H9 (cell line): ENCODE data around the gene ABHD14A. TPM values are rescaled to one million over a fixed set of nuclear protein-coding genes. Genes with fewer than 3 reads are reported as not detected.

ENCODE experiments used
- DNase-seq: peaks from one replicate; pipeline ENCODE4 v3.0.0-alpha.2; 2017
- H2AFZ ChIP-seq: one replicate; pipeline ENCODE4 v1.6.1; 2013; ENCODE audit warnings: mild to moderate bottlenecking, low read length, control low read depth, moderate library complexity
- H2AK5ac ChIP-seq: 2 replicates; pipeline ENCODE4 v1.6.1; 2013; ENCODE audit warnings: low read length, control low read depth, mixed read lengths; ENCODE audit not compliant: insufficient read length
- H2BK120ac ChIP-seq: one replicate; pipeline ENCODE4 v1.6.1; 2013; ENCODE audit warnings: low read depth, mild to moderate bottlenecking, low read length, control low read depth, inconsistent platforms; ENCODE audit not compliant: poor library complexity, severe bottlenecking
- H2BK12ac ChIP-seq: 2 replicates; pipeline ENCODE4 v1.6.1; 2013; ENCODE audit warnings: low read length, control low read depth, mixed read lengths, low read depth; ENCODE audit not compliant: insufficient read length
- H2BK15ac ChIP-seq: 2 replicates; pipeline ENCODE4 v1.6.1; 2013; ENCODE audit warnings: low read depth, low read length, control low read depth
- H2BK20ac ChIP-seq: one replicate; pipeline ENCODE4 v1.6.1; 2013; ENCODE audit warnings: low read depth, mild to moderate bottlenecking, low read length, control low read depth, inconsistent platforms; ENCODE audit not compliant: poor library complexity, severe bottlenecking
- H2BK5ac ChIP-seq: 2 replicates; pipeline ENCODE4 v1.6.1; 2013; ENCODE audit warnings: low read length, control low read depth, mixed read lengths; ENCODE audit not compliant: insufficient read length
- H3K14ac ChIP-seq: 2 replicates; pipeline ENCODE4 v1.6.1; 2013; ENCODE audit warnings: low read length, control low read depth; ENCODE audit not compliant: insufficient read depth
- H3K18ac ChIP-seq: 2 replicates; pipeline ENCODE4 v1.6.1; 2013; ENCODE audit warnings: low read depth, mild to moderate bottlenecking, mixed read lengths, low read length, control low read depth; ENCODE audit not compliant: insufficient read length
- H3K23ac ChIP-seq: 2 replicates; pipeline ENCODE4 v1.6.1; 2013; ENCODE audit warnings: low read length, control low read depth, mixed read lengths, low read depth; ENCODE audit not compliant: insufficient read length
- H3K23me2 ChIP-seq: 2 replicates; pipeline ENCODE4 v1.6.1; 2013; ENCODE audit warnings: low read depth, mild to moderate bottlenecking, mixed read lengths, low read length, control low read depth; ENCODE audit not compliant: insufficient read length, poor library complexity, severe bottlenecking
- H3K27ac ChIP-seq: 2 replicates; pipeline ENCODE4 v1.5.1; 2013; ENCODE audit warnings: low read length, control low read depth, mixed read lengths, low read depth; ENCODE audit not compliant: insufficient read length
- H3K27me3 ChIP-seq: 2 replicates; pipeline ENCODE4 v1.6.1; 2013; ENCODE audit warnings: low read length, control low read depth, inconsistent platforms; ENCODE audit not compliant: insufficient read depth
- H3K4ac ChIP-seq: 2 replicates; pipeline ENCODE4 v1.6.1; 2013; ENCODE audit warnings: low read depth, mild to moderate bottlenecking, control low read depth, inconsistent platforms, low read length, moderate library complexity
- H3K4me1 ChIP-seq: 2 replicates; pipeline ENCODE4 v1.6.1; 2013; ENCODE audit warnings: low read length, control low read depth, inconsistent platforms; ENCODE audit not compliant: insufficient read depth
- H3K4me2 ChIP-seq: 2 replicates; pipeline ENCODE4 v1.6.1; 2013; ENCODE audit warnings: low read length, control low read depth, mixed read lengths; ENCODE audit not compliant: insufficient read length, insufficient read depth
- H3K56ac ChIP-seq: 2 replicates; pipeline ENCODE4 v1.6.1; 2013; ENCODE audit warnings: low read depth, mild to moderate bottlenecking, mixed read lengths, low read length, control low read depth; ENCODE audit not compliant: insufficient read length
- H3K79me1 ChIP-seq: 2 replicates; pipeline ENCODE4 v1.6.1; 2013; ENCODE audit warnings: low read depth, mild to moderate bottlenecking, moderate library complexity, low read length, control low read depth, inconsistent platforms; ENCODE audit not compliant: insufficient read depth, poor library complexity, severe bottlenecking
- H3K79me2 ChIP-seq: 2 replicates; pipeline ENCODE4 v1.6.1; 2013; ENCODE audit warnings: low read length, control low read depth, inconsistent platforms; ENCODE audit not compliant: insufficient read depth
- H3K9ac ChIP-seq: 2 replicates; pipeline ENCODE4 v1.6.1; 2013; ENCODE audit warnings: low read length, control low read depth, mixed read lengths; ENCODE audit not compliant: insufficient read length; ENCODE audit errors: extremely low read depth
- H3K9me3 ChIP-seq: one replicate; pipeline ENCODE4 v1.6.1; 2013; ENCODE audit warnings: low read depth, low read length, inconsistent platforms; ENCODE audit not compliant: control insufficient read depth
- H3T11ph ChIP-seq: one replicate; pipeline ENCODE4 v1.6.1; 2013; ENCODE audit warnings: mild to moderate bottlenecking, low read length, control low read depth, inconsistent platforms
- H4K20me1 ChIP-seq: one replicate; pipeline ENCODE4 v1.6.1; 2013; ENCODE audit not compliant: control insufficient read depth, insufficient read length, insufficient read depth
- H4K5ac ChIP-seq: 2 replicates; pipeline ENCODE4 v1.6.1; 2013; ENCODE audit warnings: low read depth, mild to moderate bottlenecking, mixed read lengths, low read length, control low read depth; ENCODE audit not compliant: insufficient read length
- H4K8ac ChIP-seq: replicated peaks from 2 replicates; pipeline ENCODE4 v1.6.1; 2013; ENCODE audit warnings: low read length, control low read depth, mixed read lengths, low read depth; ENCODE audit not compliant: insufficient read length
- H4K91ac ChIP-seq: 2 replicates; pipeline ENCODE4 v1.6.1; 2013; ENCODE audit warnings: low read depth, mild to moderate bottlenecking, moderate library complexity, mixed read lengths, low read length, control low read depth; ENCODE audit not compliant: insufficient read length
- H3K27ac Mint-ChIP-seq, 3 experiments: 2 replicates in 2 of 3; 3 replicates in 1 of 3; pipeline ENCODE4 v1.8.0; 2020 to 2021; ENCODE audit warnings: mixed read lengths in 3 of 3, mild to moderate bottlenecking in 1 of 3, moderate library complexity in 1 of 3
- H3K27me3 Mint-ChIP-seq: 2 replicates; pipeline ENCODE4 v1.8.0; 2021; ENCODE audit warnings: low read depth, mild to moderate bottlenecking, moderate library complexity, mixed read lengths
- H3K36me3 Mint-ChIP-seq, 3 experiments: 2 replicates in 2 of 3; 3 replicates in 1 of 3; pipeline ENCODE4 v1.8.0; 2020 to 2021; ENCODE audit warnings: low read depth in 3 of 3, mixed read lengths in 3 of 3; ENCODE audit not compliant: insufficient read depth in 1 of 3
- H3K4me1 Mint-ChIP-seq, 2 experiments: 2 replicates each; pipeline ENCODE4 v1.8.0; 2020; ENCODE audit warnings: mixed read lengths in 2 of 2
- H3K4me3 Mint-ChIP-seq, 2 experiments: 2 replicates in 1 of 2; 3 replicates in 1 of 2; pipeline ENCODE4 v1.8.0; 2020 to 2021; ENCODE audit warnings: mild to moderate bottlenecking in 2 of 2, mixed read lengths in 2 of 2, moderate library complexity in 1 of 2
- H3K9me3 Mint-ChIP-seq, 2 experiments: 2 replicates in 1 of 2; 3 replicates in 1 of 2; pipeline ENCODE4 v1.8.0; 2020; ENCODE audit warnings: mild to moderate bottlenecking in 2 of 2, mixed read lengths in 2 of 2, moderate library complexity in 1 of 2
- CTCF ChIP-seq: fragments of 200-600 bp; sonication (generic); conservative IDR thresholded peaks from 3 replicates; pipeline ENCODE4 v1.8.0; 2021; ENCODE audit warnings: antibody characterized with exemption, mild to moderate bottlenecking
- WGBS: extraction: QIAGEN DNeasy Blood & Tissue Kit; methylation state at CpG from one replicate; pipeline ENCODE4 v1.1.7; 2013; ENCODE audit warnings: missing lambda C conversion rate, low lambda C conversion rate, mixed read lengths; ENCODE audit not compliant: insufficient read length; ENCODE audit errors: extremely low coverage; 5-methylcytosine and 5-hydroxymethylcytosine counted together
- total RNA-seq: library from RNA; stranded (reverse); gene quantifications from 2 replicates; pipeline ENCODE4 v1.2.1, GENCODE V29; 2021

The ABHD14A gene
- total RNA-seq, 1 experiment from 2014 or later, result 3.1 TPM

GRCh38 chr3:52021489-52022268 is 46.8 kb downstream of the ABHD14A start:
- Histone ChIP-seq H4K91ac (no peak overlapping the region), H3K27me3 (no peaks in the 10 kb centered on the region), H3K23ac (no peak overlapping the region), H3K27ac (no peak overlapping the region), H2AFZ (no peak overlapping the region), H2BK15ac (no peak overlapping the region), H3K9me3 (no peaks in the 10 kb centered on the region), H3K14ac (no peak overlapping the region; the same call in 1 of the 2 replicates), H2BK5ac (no peak overlapping the region), H2BK120ac (no peak overlapping the region), H2AK5ac (no peak overlapping the region), H4K20me1 (peaks cover 5% of the 10 kb centered on the region), H3K4me2 (no peak overlapping the region), H3K23me2 (no peaks in the 10 kb centered on the region), H2BK12ac (no peak overlapping the region), H3K4ac (no peak overlapping the region), H4K8ac (no peak overlapping the region), H3K56ac (no peak overlapping the region), H3T11ph (no peak overlapping the region), H3K18ac (no peak overlapping the region), H3K4me1 (peaks cover 4% of the 10 kb centered on the region; the same call in 1 of the 2 replicates), H3K79me2 (no peaks in the 10 kb centered on the region), H4K5ac (no peak overlapping the region), H2BK20ac (no peak overlapping the region), H3K9ac (no peak overlapping the region), H3K79me1 (no peaks in the 10 kb centered on the region)
- Mint-ChIP-seq H3K9me3 (no peaks in the 10 kb centered on the region), H3K36me3 (no peaks in the 10 kb centered on the region), H3K4me1 (peaks cover 14 to 25% of the 10 kb centered on the region in 2 experiments), H3K4me3 (no peak overlapping the region), H3K27ac (peak overlapping the region in 1 of 3 experiments; percentile 26; a peak in 1 of 7 replicates), H3K27me3 (no peaks in the 10 kb centered on the region; the same call in none of the 2 replicates)
- no CpG with 5 or more reads among the region's 10 CpGs for WGBS
- no peak for TF ChIP-seq CTCF
- no peak for DNase-seq
